Inflammatory macrophage treated with lipopolysaccharide for 1 hour (primary cell): ENCODE measurements around the gene LRIG1.

Experiments used
- DNase-seq, 2 donors: peaks; one replicate each; pipeline ENCODE4 v3.0.0-alpha.2; 2020 to 2022

The LRIG1 gene

GRCh38 chr3:66500576-66501482 lies at the start of gene LRIG1:
LRIG1 (minus strand) TSS chr3:66501022; CDS start chr3:66500407, 615 bp downstream.
- DNase-seq, result peak; percentile 92 to 94

DNA sequence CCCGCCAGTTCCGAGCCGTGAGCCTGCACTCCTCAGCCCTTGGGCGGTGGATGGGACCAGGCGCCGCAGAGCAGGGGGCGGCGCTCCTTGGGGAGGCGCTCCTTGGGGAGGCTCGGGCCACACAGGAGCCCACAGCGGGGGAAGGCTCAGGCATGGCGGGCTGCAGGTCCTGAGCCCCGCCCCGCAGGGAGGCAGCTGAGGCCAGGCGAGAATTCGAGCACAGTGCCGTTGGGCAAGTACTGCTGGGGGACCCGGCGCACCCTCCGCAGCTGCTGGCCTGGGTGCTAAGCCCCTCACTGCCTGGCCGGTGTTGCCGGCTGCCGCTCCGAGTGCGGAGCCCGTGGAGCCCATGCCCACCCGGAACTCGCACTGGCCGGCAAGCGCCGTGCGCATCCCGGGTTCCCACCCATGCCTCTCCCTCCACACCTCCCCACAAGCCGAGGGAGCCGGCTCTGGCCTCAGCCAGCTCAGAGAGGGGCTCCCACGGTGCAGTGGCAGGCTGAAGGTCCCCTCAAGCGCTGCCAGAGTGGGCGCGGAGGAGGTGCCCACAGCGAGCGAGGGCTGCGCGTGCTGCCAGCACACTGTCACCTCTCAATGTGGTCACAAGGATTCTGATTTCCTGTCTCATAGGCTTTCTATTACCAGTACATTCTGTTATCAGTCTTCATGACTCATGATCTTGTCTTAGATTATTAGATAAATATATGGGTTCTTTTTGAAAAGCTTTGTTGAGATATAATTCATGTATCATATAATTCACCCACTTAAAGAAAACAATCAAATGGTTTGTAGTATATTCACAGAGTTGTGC lies 44.0 kb upstream of the LRIG1 start:
- no peak for DNase-seq

- DNase-seq, result no peak
These were observed 41.3 kb upstream of the LRIG1 start for GRCh38 chr3:66542153-66542552.

- no peak for DNase-seq
These were observed 38.7 kb upstream of the LRIG1 start for GRCh38 chr3:66539466-66539989.

GRCh38 chr3:66538390-66538789 lies 37.6 kb upstream of the LRIG1 start:
- no peak for DNase-seq

- DNase-seq, result no peak
These were observed 36.9 kb upstream of the LRIG1 start for GRCh38 chr3:66537735-66538134.

GRCh38 chr3:66536791-66537190 lies 36.0 kb upstream of the LRIG1 start:
- DNase-seq, result no peak

DNA sequence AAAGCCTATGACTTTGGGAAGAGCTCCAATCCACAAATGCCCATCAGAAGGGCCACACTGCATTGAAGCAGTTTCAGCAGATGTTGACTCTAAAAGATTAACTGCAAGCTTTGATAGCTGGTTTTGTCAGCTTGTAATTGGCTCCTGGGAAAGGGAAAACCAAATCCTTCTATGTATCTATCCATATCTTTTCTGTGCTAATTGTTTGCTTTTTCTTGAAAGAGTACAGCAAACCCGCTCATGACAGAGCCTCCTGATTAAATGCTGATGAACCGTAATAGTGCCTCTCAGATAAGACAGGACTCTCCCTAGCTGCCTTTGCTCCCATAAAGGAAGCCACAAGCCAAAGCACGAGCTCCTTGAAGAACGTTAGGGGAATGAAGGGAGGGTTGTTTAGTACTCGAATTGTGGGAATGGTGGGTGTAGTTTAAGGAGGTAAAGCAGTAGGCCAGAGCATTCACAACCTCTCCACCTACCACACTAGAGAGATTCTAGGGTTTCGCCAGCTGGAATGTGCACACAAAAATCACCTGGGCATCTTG lies 33.6 kb upstream of the LRIG1 start:
- no peak for DNase-seq

- no peak for DNase-seq
These were observed 31.8 kb upstream of the LRIG1 start for GRCh38 chr3:66532613-66533012.

GRCh38 chr3:66532160-66532587 lies 31.4 kb upstream of the LRIG1 start:
- DNase-seq, result no peak

- no peak for DNase-seq
These were observed 30.4 kb upstream of the LRIG1 start for GRCh38 chr3:66531256-66531655.

DNA sequence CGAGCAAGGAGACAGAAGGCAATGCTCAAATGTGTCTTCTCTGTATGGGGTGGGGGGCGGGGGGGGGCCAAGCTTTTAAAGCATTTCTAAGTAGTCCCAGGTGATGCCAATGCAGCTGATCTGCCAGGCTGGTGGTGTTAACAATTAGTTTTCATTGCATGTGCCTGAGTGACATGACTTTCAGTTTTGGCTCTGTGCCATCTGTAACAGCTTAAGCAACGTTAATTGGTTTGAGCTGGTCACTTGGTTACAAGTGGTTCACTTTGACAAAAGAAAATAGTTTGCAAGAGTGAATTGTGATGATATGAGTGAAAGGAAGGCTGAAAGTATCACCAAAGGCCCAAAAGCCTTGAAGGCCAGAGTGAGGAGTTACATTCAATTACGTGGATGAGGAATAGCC lies 26.4 kb upstream of the LRIG1 start:
- no peak for DNase-seq

- no peak for DNase-seq
These were observed 24.9 kb upstream of the LRIG1 start for GRCh38 chr3:66525771-66526170.

GRCh38 chr3:66520724-66521123 lies 19.9 kb upstream of the LRIG1 start:
- no peak for DNase-seq

GRCh38 chr3:66518644-66519043 lies 17.8 kb upstream of the LRIG1 start:
- DNase-seq, result no peak

- DNase-seq, result no peak
These were observed 17.3 kb upstream of the LRIG1 start for GRCh38 chr3:66518126-66518525.

DNA sequence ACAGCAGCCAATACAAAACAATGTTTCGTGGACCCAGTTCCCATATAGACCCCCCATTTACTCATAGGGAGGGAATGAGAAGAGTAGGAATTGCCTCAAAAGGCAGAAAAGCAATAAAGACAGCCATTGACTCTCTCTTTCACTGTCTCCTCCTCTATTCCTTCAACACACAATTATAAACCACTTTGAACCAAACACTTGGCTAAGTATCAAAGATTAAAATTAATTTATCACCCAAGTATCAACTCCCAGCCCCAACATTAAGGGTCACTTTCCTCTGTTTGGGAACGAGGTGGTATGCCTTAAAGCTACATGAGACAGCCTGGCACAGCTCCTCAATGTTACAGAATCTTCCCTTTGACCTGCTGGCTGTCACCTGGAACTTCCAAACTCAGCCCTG lies 16.4 kb upstream of the LRIG1 start:
- DNase-seq, result no peak

- DNase-seq, result no peak
These were observed 7.6 kb upstream of the LRIG1 start for GRCh38 chr3:66508461-66508860.

GRCh38 chr3:66507423-66508260 lies 6.8 kb upstream of the LRIG1 start:
- DNase-seq, result no peak

DNA sequence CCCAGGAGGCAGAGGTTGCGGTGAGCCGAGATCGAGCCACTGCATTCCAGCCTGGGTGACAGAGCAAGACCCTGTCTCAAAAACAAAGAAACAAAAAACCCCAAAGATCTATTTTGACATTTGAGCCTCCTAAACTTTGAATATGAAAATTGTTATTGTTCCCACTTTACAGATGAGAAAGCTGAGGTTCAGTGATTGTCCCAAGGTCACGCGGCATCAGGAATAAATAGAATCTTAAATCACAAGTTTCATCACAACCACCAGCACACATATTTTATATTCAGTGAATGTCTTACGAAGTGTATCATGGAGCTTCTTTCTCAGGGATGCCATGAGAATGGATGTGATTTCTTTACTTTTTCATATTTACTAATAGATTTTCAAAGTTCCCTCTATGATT lies 5.3 kb upstream of the LRIG1 start:
- DNase-seq, result no peak

- DNase-seq, result no peak
These were observed 4.2 kb upstream of the LRIG1 start for GRCh38 chr3:66504850-66505641.

DNA sequence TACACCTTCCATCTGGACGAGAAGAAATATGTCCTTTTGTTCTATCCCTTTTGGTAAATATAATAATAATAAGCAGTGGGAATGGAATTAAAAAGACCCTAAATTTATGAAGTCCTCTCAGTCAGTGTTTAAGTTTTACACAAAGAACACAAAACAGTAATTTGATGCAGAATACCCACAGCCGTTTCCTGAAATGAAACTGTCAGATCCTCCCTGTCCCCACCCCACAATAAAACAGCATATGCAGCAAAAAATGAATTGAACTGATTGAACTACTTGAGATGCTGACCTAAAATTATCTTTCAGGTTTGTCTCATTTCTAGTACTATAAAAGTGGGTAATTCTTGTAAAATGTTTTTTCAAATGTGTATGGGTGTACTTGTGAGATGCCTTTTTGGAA lies 2.2 kb upstream of the LRIG1 start:
- no peak for DNase-seq
